NCI-H1048 (cell line): ENCODE results near the gene EPHA3.
"Not testable (repeated sequence)": the region's sequence is repeated elsewhere in the genome, so short reads cannot be mapped to it uniquely, and the experiment has no call there.

Experiments used
- DNase-seq: peaks from one replicate; lab custom pipeline; 2025; lab: John Stamatoyannopoulos, UW

The EPHA3 gene

GRCh38 chr3:89287902-89288508 is 180.6 kb downstream of the EPHA3 start:
- no peak for DNase-seq

- no peak for DNase-seq
These were observed 182.3 kb downstream of the EPHA3 start for GRCh38 chr3:89289574-89290190.

- DNase-seq: no peak
These were observed 189.8 kb downstream of the EPHA3 start for GRCh38 chr3:89297199-89297598.

- DNase-seq: no peak
These were observed 193.1 kb downstream of the EPHA3 start for GRCh38 chr3:89300526-89300925.

GRCh38 chr3:89300981-89301380 is 193.6 kb downstream of the EPHA3 start:
- no peak for DNase-seq

- DNase-seq: no peak
These were observed 196.3 kb downstream of the EPHA3 start for GRCh38 chr3:89303701-89304100.

GRCh38 chr3:89306540-89306939 is 199.1 kb downstream of the EPHA3 start:
- DNase-seq: no peak

- no peak for DNase-seq
These were observed 204.2 kb downstream of the EPHA3 start for GRCh38 chr3:89311581-89311980.

- DNase-seq: no peak
These were observed 204.7 kb downstream of the EPHA3 start for GRCh38 chr3:89312141-89312540.

- DNase-seq: no peak
These were observed 207.2 kb downstream of the EPHA3 start for GRCh38 chr3:89314454-89315098.

GRCh38 chr3:89315750-89316470 is 208.5 kb downstream of the EPHA3 start:
- DNase-seq: no peak

GRCh38 chr3:89320186-89320585 is 212.8 kb downstream of the EPHA3 start:
- no peak for DNase-seq

- DNase-seq: no peak
These were observed 219.6 kb downstream of the EPHA3 start for GRCh38 chr3:89326997-89327396.

GRCh38 chr3:89332386-89332785 is 225.0 kb downstream of the EPHA3 start:
- no peak for DNase-seq

- no peak for DNase-seq
These were observed 225.4 kb downstream of the EPHA3 start for GRCh38 chr3:89332793-89333192.

GRCh38 chr3:89335693-89336092 is 228.3 kb downstream of the EPHA3 start:
- no peak for DNase-seq

- DNase-seq: no peak
These were observed 233.0 kb downstream of the EPHA3 start for GRCh38 chr3:89340408-89340807.

GRCh38 chr3:89344076-89344475 is 236.7 kb downstream of the EPHA3 start:
- DNase-seq: no peak

GRCh38 chr3:89350935-89351334 is 243.5 kb downstream of the EPHA3 start:
- not testable (repeated sequence) for DNase-seq

- no peak for DNase-seq
These were observed 246.0 kb downstream of the EPHA3 start for GRCh38 chr3:89353465-89353864.

- DNase-seq: no peak
These were observed 250.9 kb downstream of the EPHA3 start for GRCh38 chr3:89358281-89358680.

- DNase-seq: no peak
These were observed 252.7 kb downstream of the EPHA3 start for GRCh38 chr3:89360156-89360555.

GRCh38 chr3:89362496-89362895 is 255.1 kb downstream of the EPHA3 start:
- no peak for DNase-seq
